GM23338 (cell line): ENCODE results near the gene MAP3K10. TPM values are rescaled to one million over a fixed set of nuclear protein-coding genes. Genes with fewer than 3 reads are reported as not detected.

Experiments used
- ATAC-seq: fragments of 200-7000 bp; cut with Tn5 transposase; 3 replicates; pipeline ENCODE4 v1.9.1; 2020
- DNase-seq: peaks from one replicate; pipeline ENCODE4 v3.0.0-alpha.2; 2015; ENCODE audit warnings: low spot score
- H2AFZ ChIP-seq: fragments of 200-600 bp; sonication (generic); 2 replicates; pipeline ENCODE4 v1.8.0; 2016; ENCODE audit warnings: antibody characterized with exemption, mild to moderate bottlenecking, moderate library complexity
- H3F3A ChIP-seq: fragments of 200-600 bp; sonication (generic); replicated peaks from 2 replicates; pipeline ENCODE4 v1.8.0; 2017; ENCODE audit warnings: antibody characterized with exemption, mixed run types, low read depth
- H3K27ac ChIP-seq: fragments of 200-600 bp; sonication (generic); 2 replicates; pipeline ENCODE4 v1.6.1; 2016; ENCODE audit warnings: low read depth
- H3K27me3 ChIP-seq: fragments of 200-600 bp; sonication (generic); 2 replicates; pipeline ENCODE4 v1.8.0; 2016; ENCODE audit warnings: mild to moderate bottlenecking, mixed run types, moderate library complexity; ENCODE audit not compliant: insufficient read depth
- H3K36me3 ChIP-seq: fragments of 200-600 bp; sonication (generic); 2 replicates; pipeline ENCODE4 v1.8.0; 2016; ENCODE audit warnings: mild to moderate bottlenecking; ENCODE audit not compliant: insufficient read depth
- H3K4me1 ChIP-seq: fragments of 200-600 bp; sonication (generic); 2 replicates; pipeline ENCODE4 v1.8.0; 2016; ENCODE audit warnings: mild to moderate bottlenecking, moderate library complexity; ENCODE audit not compliant: insufficient read depth
- H3K4me2 ChIP-seq: fragments of 200-600 bp; sonication (generic); 2 replicates; pipeline ENCODE4 v1.7.1; 2017; ENCODE audit warnings: mixed run types
- H3K4me3 ChIP-seq: fragments of 200-600 bp; sonication (generic); 2 replicates; pipeline ENCODE4 v1.6.1; 2016; ENCODE audit warnings: mixed run types
- H3K79me2 ChIP-seq: fragments of 200-600 bp; sonication (generic); replicated peaks from 2 replicates; pipeline ENCODE4 v1.8.0; 2017; ENCODE audit warnings: mild to moderate bottlenecking; ENCODE audit not compliant: insufficient read depth
- H3K9me2 ChIP-seq: fragments of 200-600 bp; sonication (generic); 2 replicates; pipeline ENCODE4 v1.8.0; 2017; ENCODE audit not compliant: insufficient read depth
- H4K20me1 ChIP-seq: fragments of 200-600 bp; sonication (generic); replicated peaks from 2 replicates; pipeline ENCODE4 v1.8.0; 2017; ENCODE audit warnings: mild to moderate bottlenecking; ENCODE audit not compliant: insufficient read depth
- H3K27ac Mint-ChIP-seq: 2 replicates; pipeline ENCODE4 v1.8.0; 2020; ENCODE audit warnings: inconsistent platforms, mild to moderate bottlenecking, moderate library complexity, mixed read lengths
- H3K27me3 Mint-ChIP-seq: 3 replicates; pipeline ENCODE4 v1.8.0; 2022; ENCODE audit warnings: low read depth, mild to moderate bottlenecking, moderate library complexity, mixed read lengths, inconsistent platforms; ENCODE audit not compliant: insufficient read depth, poor library complexity
- H3K36me3 Mint-ChIP-seq: 3 replicates; pipeline ENCODE4 v1.8.0; 2021; ENCODE audit warnings: low read depth, mild to moderate bottlenecking, inconsistent platforms, moderate library complexity, mixed read lengths
- H3K4me1 Mint-ChIP-seq: 3 replicates; pipeline ENCODE4 v1.8.0; 2020; ENCODE audit warnings: mild to moderate bottlenecking, inconsistent platforms, mixed read lengths
- H3K4me3 Mint-ChIP-seq: 3 replicates; pipeline ENCODE4 v1.8.0; 2021; ENCODE audit warnings: moderate library complexity, mild to moderate bottlenecking, inconsistent platforms, mixed read lengths
- H3K9me3 Mint-ChIP-seq: 3 replicates; pipeline ENCODE4 v1.8.0; 2020; ENCODE audit warnings: moderate library complexity, mild to moderate bottlenecking, inconsistent platforms, mixed read lengths
- CREB1 ChIP-seq: fragments of 250-450 bp; sonication (Bioruptor Pico); IDR thresholded peaks from 2 replicates; pipeline ENCODE4 v1.5.0; 2020; ENCODE audit warnings: low read depth, mild to moderate bottlenecking, moderate library complexity
- CTCF ChIP-seq, 2 experiments: fragments of 200-600 bp in 1 of 2; sonication (generic) in 1 of 2; conservative IDR thresholded peaks; 2 replicates each; pipeline versions ENCODE4 v1.5.1 to v1.6.1; 2016 to 2017; ENCODE audit warnings: antibody characterized with exemption in 2 of 2, low read depth in 2 of 2, mild to moderate bottlenecking in 2 of 2, moderate library complexity in 1 of 2
- ETS1 ChIP-seq: IDR thresholded peaks from 2 replicates; pipeline ENCODE4 v1.6.1; 2016; ENCODE audit warnings: antibody characterized with exemption
- EZH2 ChIP-seq: fragments of 200-600 bp; sonication (generic); IDR thresholded peaks from one replicate; pipeline ENCODE4 v1.8.0; 2017; ENCODE audit warnings: antibody characterized with exemption, mild to moderate bottlenecking, low read depth; ENCODE audit not compliant: unreplicated experiment
- EZH2phosphoT487 ChIP-seq: fragments of 200-600 bp; sonication (generic); IDR thresholded peaks from one replicate; pipeline ENCODE4 v1.8.1; 2018; ENCODE audit warnings: antibody characterized with exemption; ENCODE audit not compliant: unreplicated experiment
- JUNB ChIP-seq: IDR thresholded peaks from one replicate; pipeline ENCODE4 v1.6.1; 2016; ENCODE audit warnings: antibody characterized with exemption; ENCODE audit not compliant: unreplicated experiment
- NANOG ChIP-seq: IDR thresholded peaks from 2 replicates; pipeline ENCODE4 v1.6.1; 2016; ENCODE audit warnings: antibody characterized with exemption, borderline replicate concordance
- POLR2AphosphoS5 ChIP-seq: IDR thresholded peaks from 2 replicates; pipeline ENCODE4 v1.6.1; 2016; ENCODE audit warnings: antibody characterized with exemption, low read depth
- REST ChIP-seq: IDR thresholded peaks from one replicate; pipeline ENCODE4 v1.6.1; 2018; ENCODE audit warnings: antibody characterized with exemption; ENCODE audit not compliant: unreplicated experiment
- STAT1 ChIP-seq: IDR thresholded peaks from one replicate; pipeline ENCODE4 v1.6.1; 2016; ENCODE audit warnings: antibody characterized with exemption; ENCODE audit not compliant: unreplicated experiment
- ZNF114 ChIP-seq: fragments of 250-450 bp; sonication (Bioruptor Pico); IDR thresholded peaks from 2 replicates; pipeline ENCODE4 v1.5.0; 2020; ENCODE audit warnings: mild to moderate bottlenecking, moderate library complexity
- ZNF331 ChIP-seq: fragments of 250-450 bp; sonication (Bioruptor Pico); IDR thresholded peaks from 2 replicates; pipeline ENCODE4 v1.5.0; 2020; ENCODE audit warnings: low read depth, mild to moderate bottlenecking, moderate library complexity
- ZNF462 ChIP-seq: fragments of 250-450 bp; sonication (Bioruptor Pico); IDR thresholded peaks from 2 replicates; pipeline ENCODE4 v1.5.0; 2020; ENCODE audit warnings: mild to moderate bottlenecking, moderate library complexity
- polyA plus RNA-seq: library from polyadenylated mRNA; unstranded; fragments of >200 nt; fragmentation: Nextera tagmentation; extraction: Ambion mirVana; gene quantifications from 2 replicates; pipeline ENCODE4 v1.2.1, GENCODE V29; 2016
- total RNA-seq: library from RNA; depleted of rRNA; stranded (reverse); fragments of >200 nt; shearing (Covaris generic); gene quantifications from 2 replicates; pipeline ENCODE4 v1.2.3, GENCODE V29; 2014

MAP3K10 gene
- total and polyA plus RNA-seq, 2 experiments from 2014 or later, result 5.9 to 13.7 TPM

- peaks cover 5% of the 10 kb centered on the region for H3K4me1 Mint-ChIP-seq
- Histone ChIP-seq H3K27me3 (no peaks in the 10 kb centered on the region), H2AFZ (peak overlapping the region; percentile 90), H3K36me3 (no peaks in the 10 kb centered on the region), H4K20me1 (no peaks in the 10 kb centered on the region), H3K4me1 (peaks cover 7% of the 10 kb centered on the region; the same call in 1 of the 2 replicates), H3K4me3 (no peak overlapping the region), H3K79me2 (no peaks in the 10 kb centered on the region), H3K4me2 (no peak overlapping the region), H3F3A (no peaks in the 10 kb centered on the region), H3K9me2 (no peaks in the 10 kb centered on the region), H3K27ac (no peak overlapping the region)
- H3K4me3 Mint-ChIP-seq, result no peak overlapping the region
- no peaks in the 10 kb centered on the region for H3K36me3 Mint-ChIP-seq
- H3K9me3 Mint-ChIP-seq, result no peaks in the 10 kb centered on the region
- ATAC-seq (no peak; the same call in none of the 3 replicates), DNase-seq (peak; percentile 8)
- no peaks in the 10 kb centered on the region for H3K27me3 Mint-ChIP-seq
- no peak for TF ChIP-seq ZNF462 (CRISPR knock-in tag)
- TF ChIP-seq CTCF (conservative IDR thresholded peaks at IDR 0.05; ENCODE audit: low read depth in 2 of 2), result no peak
- TF ChIP-seq CREB1 (CRISPR knock-in tag), result no peak
- TF ChIP-seq JUNB, result no peak
- no peak for TF ChIP-seq ETS1
- TF ChIP-seq NANOG, result no peak
- no peak for TF ChIP-seq STAT1
- TF ChIP-seq EZH2, result no peak
- TF ChIP-seq ZNF114 (CRISPR knock-in tag), result no peak
- TF ChIP-seq REST, result no peak
- no peak for TF ChIP-seq POLR2AphosphoS5
- TF ChIP-seq EZH2phosphoT487, result no peak
- TF ChIP-seq ZNF331 (CRISPR knock-in tag), result no peak
- no peak overlapping the region for H3K27ac Mint-ChIP-seq
Observed at GRCh38 chr19:40147693-40148347, 43.4 kb upstream of the MAP3K10 start.
